NCI-H748 (cell line): ENCODE data around the gene CARS2.
"Not testable (repeated sequence)": the region's sequence is repeated elsewhere in the genome, so short reads cannot be mapped to it uniquely, and the experiment has no call there.

ENCODE experiments used
- DNase-seq: peaks from one replicate; lab custom pipeline; 2025; ENCODE audit not compliant: unreplicated experiment; lab: John Stamatoyannopoulos, UW

The CARS2 gene

GRCh38 chr13:110706570-110707372 is 855 bp upstream of the CARS2 start:
- DNase-seq, result no peak

GRCh38 chr13:110705356-110705825 is 525 bp downstream of the CARS2 start:
- DNase-seq, result no peak

GRCh38 chr13:110702591-110703526 is 3.1 kb downstream of the CARS2 start:
- no peak for DNase-seq

- DNase-seq, result no peak
These were observed 3.8 kb downstream of the CARS2 start for GRCh38 chr13:110702089-110702488.

GRCh38 chr13:110701061-110701460 is 4.9 kb downstream of the CARS2 start:
- not testable (repeated sequence) for DNase-seq

GRCh38 chr13:110700641-110701040 is 5.3 kb downstream of the CARS2 start:
- DNase-seq, result no peak

GRCh38 chr13:110700186-110700585 is 5.7 kb downstream of the CARS2 start:
- no peak for DNase-seq

- peak; percentile 68 for DNase-seq
These were observed 6.5 kb downstream of the CARS2 start for GRCh38 chr13:110699148-110700145.

GRCh38 chr13:110698689-110699088 is 7.2 kb downstream of the CARS2 start:
- DNase-seq, result no peak

- DNase-seq, result no peak
These were observed 8.1 kb downstream of the CARS2 start for GRCh38 chr13:110697842-110698241.

GRCh38 chr13:110696776-110697175 is 9.1 kb downstream of the CARS2 start:
- no peak for DNase-seq

GRCh38 chr13:110695774-110696173 is 10.1 kb downstream of the CARS2 start:
- not testable (repeated sequence) for DNase-seq

GRCh38 chr13:110690516-110690915 is 15.4 kb downstream of the CARS2 start:
- no peak for DNase-seq

GRCh38 chr13:110689711-110690110 is 16.2 kb downstream of the CARS2 start:
- no peak for DNase-seq

- no peak for DNase-seq
These were observed 16.9 kb downstream of the CARS2 start for GRCh38 chr13:110689041-110689440.

GRCh38 chr13:110687736-110688135 is 18.2 kb downstream of the CARS2 start:
- no peak for DNase-seq

GRCh38 chr13:110685305-110686020 is 20.5 kb downstream of the CARS2 start:
- DNase-seq, result no peak

GRCh38 chr13:110684388-110685056 is 21.4 kb downstream of the CARS2 start:
- DNase-seq, result no peak

- no peak for DNase-seq
These were observed 22.0 kb downstream of the CARS2 start for GRCh38 chr13:110683921-110684320.
